Astrocyte of the spinal cord (primary cell): ENCODE results near the gene P3H2.
A peak's percentile ranks its signal among the peaks of the same experiment; 100 is the strongest.
"Not testable (repeated sequence)": the region's sequence is repeated elsewhere in the genome, so short reads cannot be mapped to it uniquely, and the experiment has no call there.

ENCODE experiments used
- DNase-seq: peaks from one replicate; pipeline ENCODE4 v3.0.0; 2011; ENCODE audit warnings: low read depth, low spot score
- H3K4me3 ChIP-seq: 2 replicates; pipeline ENCODE4 v1.5.1; 2011; ENCODE audit warnings: low read depth, mild to moderate bottlenecking, low read length, moderate library complexity
- in situ Hi-C: cut with HindIII; loops from 2 replicates; pipeline ENCODE4 v1.10.0; 2017; ENCODE audit warnings: low sequenced_read_pairs
- TF ChIP-seq, protein P1 (sequence below): IDR thresholded peaks from 2 replicates; pipeline ENCODE4 v1.5.1; 2012; ENCODE audit warnings: low read depth, mild to moderate bottlenecking, low read length, inconsistent platforms

Gene P3H2

DNA sequence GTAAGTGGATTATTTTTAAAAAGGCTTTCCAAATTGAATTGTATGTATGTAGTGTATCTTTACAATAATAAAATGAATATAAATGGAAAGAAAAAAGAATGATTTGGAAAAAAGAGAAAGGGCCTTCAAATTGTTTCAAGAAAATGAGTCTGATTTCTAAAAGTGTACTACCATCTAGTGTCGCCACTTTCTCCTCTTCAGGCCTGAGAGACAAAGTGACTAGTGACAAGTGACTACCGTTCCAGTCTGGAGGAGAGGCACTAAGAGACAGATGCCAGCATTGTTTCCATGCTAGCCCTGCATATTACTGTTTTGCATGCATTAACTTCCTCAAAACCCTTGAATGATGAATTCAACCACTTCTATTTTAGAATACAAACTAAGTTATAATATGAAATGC lies 39.3 kb downstream of the P3H2 start:
- DNase-seq: no peak
- TF ChIP-seq, protein P1, sequence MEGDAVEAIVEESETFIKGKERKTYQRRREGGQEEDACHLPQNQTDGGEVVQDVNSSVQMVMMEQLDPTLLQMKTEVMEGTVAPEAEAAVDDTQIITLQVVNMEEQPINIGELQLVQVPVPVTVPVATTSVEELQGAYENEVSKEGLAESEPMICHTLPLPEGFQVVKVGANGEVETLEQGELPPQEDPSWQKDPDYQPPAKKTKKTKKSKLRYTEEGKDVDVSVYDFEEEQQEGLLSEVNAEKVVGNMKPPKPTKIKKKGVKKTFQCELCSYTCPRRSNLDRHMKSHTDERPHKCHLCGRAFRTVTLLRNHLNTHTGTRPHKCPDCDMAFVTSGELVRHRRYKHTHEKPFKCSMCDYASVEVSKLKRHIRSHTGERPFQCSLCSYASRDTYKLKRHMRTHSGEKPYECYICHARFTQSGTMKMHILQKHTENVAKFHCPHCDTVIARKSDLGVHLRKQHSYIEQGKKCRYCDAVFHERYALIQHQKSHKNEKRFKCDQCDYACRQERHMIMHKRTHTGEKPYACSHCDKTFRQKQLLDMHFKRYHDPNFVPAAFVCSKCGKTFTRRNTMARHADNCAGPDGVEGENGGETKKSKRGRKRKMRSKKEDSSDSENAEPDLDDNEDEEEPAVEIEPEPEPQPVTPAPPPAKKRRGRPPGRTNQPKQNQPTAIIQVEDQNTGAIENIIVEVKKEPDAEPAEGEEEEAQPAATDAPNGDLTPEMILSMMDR: no peak
- no peak overlapping the region for H3K4me3 ChIP-seq
- in situ Hi-C loops: no loop called here

DNA sequence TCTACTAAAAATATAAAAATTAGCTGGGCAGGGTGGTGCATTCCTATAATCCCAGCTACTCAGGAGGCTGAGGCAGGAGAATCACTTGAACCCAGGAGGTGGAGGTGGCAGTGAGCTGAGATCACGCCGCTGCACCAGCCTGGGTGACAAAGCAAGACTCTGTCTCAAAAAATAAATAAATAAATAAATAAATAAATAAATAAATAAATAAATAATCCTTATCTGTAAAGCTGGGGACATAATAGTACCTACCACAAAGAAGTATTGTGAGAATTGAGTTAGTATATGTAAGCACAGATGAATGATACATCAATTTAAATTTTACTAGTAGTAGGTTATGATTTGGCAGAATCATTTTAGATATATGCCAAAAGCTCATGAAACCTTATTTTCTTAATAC lies 41.5 kb downstream of the P3H2 start:
- DNase-seq, H3K4me3 ChIP-seq, in situ Hi-C loops: not testable (repeated sequence)

DNA sequence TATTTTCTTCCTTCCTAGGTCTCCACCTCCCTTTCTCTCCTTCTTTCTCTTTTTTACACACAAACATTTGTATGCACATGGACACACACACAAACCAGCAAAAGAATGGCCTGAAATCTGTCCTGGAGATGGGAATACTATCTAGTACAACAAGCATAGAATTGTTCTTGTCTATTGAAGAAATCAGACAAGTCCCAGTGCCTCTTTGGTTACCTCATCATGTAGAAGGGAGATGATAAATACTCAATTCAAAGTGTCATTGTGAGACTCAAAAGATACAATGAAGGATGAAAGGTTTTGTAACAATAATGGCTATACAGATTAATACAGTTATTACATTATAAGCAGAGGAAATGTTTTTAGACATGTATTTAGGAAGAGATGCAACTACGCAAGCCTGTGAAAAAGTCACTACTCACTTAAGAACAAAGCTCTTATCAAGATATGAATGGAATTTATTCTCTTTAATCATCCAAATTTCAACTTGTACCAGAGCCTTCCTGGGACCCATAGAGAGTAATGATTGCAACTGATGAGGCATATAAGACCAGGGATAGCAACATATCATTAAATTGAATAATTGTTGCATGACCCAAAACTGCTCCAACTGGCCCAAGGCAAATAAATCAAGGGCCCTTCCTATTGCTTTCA lies 43.2 kb downstream of the P3H2 start:
- in situ Hi-C loops: no loop called here

DNA sequence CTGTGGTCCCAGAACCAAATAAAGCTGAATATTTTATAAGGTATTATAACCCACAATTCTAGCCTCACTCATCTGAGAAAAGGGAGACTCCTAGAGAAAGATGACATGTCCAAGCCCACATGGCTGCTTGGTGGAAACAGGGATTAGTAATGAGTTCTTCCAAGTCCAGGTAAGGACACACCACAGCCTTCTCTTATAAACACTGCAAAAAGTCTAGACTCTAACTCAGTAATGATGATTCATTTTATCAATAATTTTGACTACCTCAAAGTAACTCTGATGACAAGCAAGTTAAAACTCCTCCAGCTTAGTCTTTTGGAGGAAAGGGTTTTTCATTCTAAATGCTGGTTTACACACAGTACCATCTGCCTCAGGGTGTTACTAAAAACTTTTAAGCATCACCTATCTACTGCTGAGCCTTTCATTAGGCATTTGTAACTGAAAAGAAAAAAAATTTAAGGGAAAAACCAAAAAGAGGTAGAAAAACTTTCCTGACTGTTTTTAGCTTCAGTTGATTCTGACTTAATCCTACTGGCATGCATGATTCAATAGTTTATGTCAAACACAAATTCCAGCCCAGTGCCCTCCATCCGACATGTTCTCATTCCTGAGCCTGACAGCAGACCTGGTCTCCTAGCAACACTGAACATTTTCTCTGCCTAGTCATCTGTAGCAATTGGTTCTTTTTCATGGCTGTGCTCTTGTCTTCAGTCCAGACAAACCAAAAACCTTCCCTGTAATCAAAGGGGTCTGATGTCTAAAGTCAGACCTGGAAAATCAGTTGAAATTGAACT lies 43.9 kb downstream of the P3H2 start:
- peak; percentile 98 for DNase-seq
- TF ChIP-seq, protein P1: no peak
- no peak overlapping the region for H3K4me3 ChIP-seq
- in situ Hi-C loops: no loop called here

More for the DNA sequence above, 43.2 kb downstream of the P3H2 start:
- DNase-seq: no peak
- TF ChIP-seq, protein P1: no peak
- no peak overlapping the region for H3K4me3 ChIP-seq

DNA sequence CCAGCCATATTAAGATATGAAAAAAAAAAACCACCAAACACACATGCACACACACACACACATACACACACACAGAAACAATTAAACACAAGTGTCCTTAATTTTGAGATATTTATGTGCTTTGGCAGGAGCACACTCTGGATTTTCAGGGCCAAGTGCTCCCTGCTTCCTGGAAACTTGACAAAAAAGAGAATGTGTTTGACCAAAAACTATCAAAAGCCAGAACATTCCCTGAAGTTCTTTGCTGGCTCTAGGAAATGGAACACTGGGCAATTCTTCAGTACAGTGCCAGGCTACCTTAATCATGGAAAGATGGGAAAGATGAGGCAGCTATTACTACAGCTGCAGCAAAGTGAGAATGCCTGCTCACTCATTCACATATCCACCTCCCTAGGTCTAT lies 44.6 kb downstream of the P3H2 start:
- in situ Hi-C loops: no loop called here
- TF ChIP-seq, protein P1: no peak
- H3K4me3 ChIP-seq: no peak overlapping the region
- DNase-seq: no peak

DNA sequence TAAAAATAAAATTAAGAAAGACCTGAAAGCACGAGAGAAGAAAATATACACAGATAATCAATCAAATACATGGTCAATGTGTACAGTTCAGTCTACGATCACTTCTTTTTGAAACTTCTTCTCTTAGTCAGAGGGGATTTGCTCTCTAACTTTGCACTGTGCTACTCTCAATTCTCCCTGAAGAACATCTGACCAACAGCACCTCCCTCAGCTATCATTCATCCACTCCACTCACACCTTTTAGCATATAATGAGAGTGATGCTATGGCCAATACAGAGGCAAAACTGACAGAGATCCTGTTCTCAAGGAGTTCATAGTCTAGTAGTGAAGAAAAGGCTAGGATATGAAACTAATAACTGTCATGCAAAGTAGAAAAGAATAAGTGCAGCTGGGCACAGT lies 45.9 kb downstream of the P3H2 start:
- TF ChIP-seq, protein P1: no peak
- no peak for DNase-seq
- in situ Hi-C loops: no loop called here

More for the DNA sequence above, 45.9 kb downstream of the P3H2 start:
- no peak overlapping the region for H3K4me3 ChIP-seq
